Left lung (tissue), 10 donors: Measurements from ENCODE around the gene NEK7. TPM values are rescaled to one million over a fixed set of nuclear protein-coding genes. Genes with fewer than 3 reads are reported as not detected.
A peak's percentile ranks its signal among the peaks of the same experiment; 100 is the strongest.

ENCODE experiments used
- ATAC-seq: fragments of 200-7000 bp; cut with Tn5 transposase; one replicate; pipeline ENCODE4 v1.9.1; 2020; ENCODE audit warnings: moderate library complexity
- DNase-seq, 4 donors: peaks; one replicate each; pipeline ENCODE4 v3.0.0-alpha.2; 2013 to 2020
- H3K27ac ChIP-seq, 2 donors: fragments of 200-600 bp; sonication (generic) in 1 of 2; one replicate each; pipeline versions ENCODE4 v1.5.0 to v1.8.0; 2020 to 2021
- H3K27me3 ChIP-seq, 2 donors: fragments of 200-600 bp; sonication (generic) in 1 of 2; one replicate each; pipeline versions ENCODE4 v1.5.0 to v1.8.0; 2020 to 2021
- H3K36me3 ChIP-seq, 2 donors: fragments of 200-600 bp; sonication (generic) in 1 of 2; one replicate each; pipeline versions ENCODE4 v1.5.0 to v1.8.0; 2020 to 2021
- H3K4me1 ChIP-seq, 2 donors: fragments of 200-600 bp; one replicate each; pipeline ENCODE4 v1.8.0; 2021
- H3K4me3 ChIP-seq, 2 donors: fragments of 200-600 bp; sonication (generic) in 1 of 2; one replicate each; pipeline versions ENCODE4 v1.5.0 to v1.8.0; 2020 to 2021; ENCODE audit warnings: mild to moderate bottlenecking in 1 of 2
- H3K9me3 ChIP-seq, 2 donors: fragments of 200-600 bp; sonication (generic) in 1 of 2; one replicate each; pipeline versions ENCODE4 v1.5.0 to v1.8.0; 2020 to 2021
- CTCF ChIP-seq, 2 donors: fragments of 200-600 bp; sonication (generic) in 1 of 2; IDR thresholded peaks; one replicate each; pipeline versions ENCODE4 v1.5.0 to v1.8.0; 2021; ENCODE audit warnings: antibody characterized with exemption in 2 of 2
- intact Hi-C, 2 donors: fragments of 100-400 bp; cut with DNase I; formaldehyde crosslinking; loops; one replicate each; pipeline versions ENCODE4 v1.11.2 to v1.14.2; 2022
- polyA plus RNA-seq, 6 donors: library from polyadenylated mRNA; unstranded; fragments of 120-200 nt; gene quantifications; one replicate each; pipeline ENCODE4 v1.2.1, GENCODE V29; 2013; ENCODE audit not compliant: insufficient read length in 6 of 6
- total RNA-seq, 2 donors: library from RNA; stranded (reverse); fragmentation: NEBNext Ultra II Directional; extraction: Animal tissue kit (Norgen Biotek cat#: 25700); gene quantifications; one replicate each; pipeline ENCODE4 v1.2.1, GENCODE V29; 2021
- donor health status: DM: no; HTN: yes; CAD: no.
- donor health status: DM: no; HTN: no; CAD: no.

The NEK7 gene
- total and polyA plus RNA-seq, 8 donors: 66.9 to 102 (median 76.1) TPM

DNA sequence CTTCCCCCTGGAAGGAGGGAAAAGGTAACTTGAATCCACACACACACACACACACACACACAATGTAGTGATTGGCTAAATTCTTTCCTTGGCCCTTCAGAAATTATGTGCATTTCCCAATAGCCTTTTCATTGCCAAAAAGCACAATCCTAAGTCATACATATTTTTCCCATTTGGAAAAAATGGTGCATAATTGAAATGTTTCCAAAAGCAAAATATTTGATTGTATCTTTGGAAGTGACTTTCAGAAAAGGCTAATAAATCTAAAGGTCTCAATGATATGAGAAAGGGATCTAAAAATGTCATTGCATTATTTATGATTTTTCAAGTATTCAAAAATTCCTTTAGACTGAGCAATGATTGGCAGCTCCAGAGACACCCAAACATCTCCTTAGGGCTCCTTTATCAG lies 43.5 kb upstream of the NEK7 start:
- no peak for ATAC-seq
- intact Hi-C loops: no loop called here
- no peak overlapping the region for H3K4me3 ChIP-seq

GRCh38 chr1:198116069-198116468 lies 40.7 kb upstream of the NEK7 start:
- DNase-seq (no peak), ATAC-seq (no peak)
- intact Hi-C loops: no loop called here

More for the DNA sequence above, 43.5 kb upstream of the NEK7 start:
- TF ChIP-seq CTCF (IDR thresholded peaks at IDR 0.05): no peak
- H3K9me3 ChIP-seq: no peaks in the 10 kb centered on the region
- H3K27ac ChIP-seq: no peak overlapping the region
- no peaks in the 10 kb centered on the region for H3K4me1 ChIP-seq
- H3K27me3 ChIP-seq: no peaks in the 10 kb centered on the region
- DNase-seq: no peak
- no peaks in the 10 kb centered on the region for H3K36me3 ChIP-seq

DNA sequence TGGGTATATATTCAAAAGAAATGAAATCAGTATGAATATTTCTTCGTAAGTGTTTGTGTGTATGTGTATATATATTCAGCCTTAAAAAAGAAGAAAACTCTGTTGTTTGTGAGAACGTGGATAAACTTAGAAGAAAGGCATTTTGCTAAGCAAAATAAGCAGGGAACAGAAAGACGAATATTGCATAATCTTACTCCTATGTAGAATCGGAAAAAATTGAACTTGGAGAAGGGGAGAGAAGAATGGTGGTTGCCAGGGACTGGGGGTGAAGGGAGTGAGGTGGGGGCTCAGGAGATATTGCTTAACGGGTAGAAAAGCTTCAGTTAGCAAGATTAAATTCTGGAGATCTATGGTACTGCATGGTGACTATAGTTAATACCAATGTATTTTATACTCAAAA lies 40.3 kb upstream of the NEK7 start:
- Histone ChIP-seq H3K9me3 (no peaks in the 10 kb centered on the region), H3K27me3 (no peaks in the 10 kb centered on the region), H3K36me3 (no peaks in the 10 kb centered on the region), H3K27ac (no peak overlapping the region), H3K4me3 (no peak overlapping the region), H3K4me1 (no peaks in the 10 kb centered on the region)
- intact Hi-C loops: no loop called here
- no peak for TF ChIP-seq CTCF (IDR thresholded peaks at IDR 0.05)
- ATAC-seq: no peak
- no peak for DNase-seq

More at GRCh38 chr1:198116069-198116468, 40.7 kb upstream of the NEK7 start:
- H3K4me1 ChIP-seq: no peaks in the 10 kb centered on the region
- no peaks in the 10 kb centered on the region for H3K27me3 ChIP-seq
- no peaks in the 10 kb centered on the region for H3K9me3 ChIP-seq
- no peak overlapping the region for H3K27ac ChIP-seq
- no peak for TF ChIP-seq CTCF (IDR thresholded peaks at IDR 0.05)
- no peak overlapping the region for H3K4me3 ChIP-seq
- H3K36me3 ChIP-seq: no peaks in the 10 kb centered on the region

DNA sequence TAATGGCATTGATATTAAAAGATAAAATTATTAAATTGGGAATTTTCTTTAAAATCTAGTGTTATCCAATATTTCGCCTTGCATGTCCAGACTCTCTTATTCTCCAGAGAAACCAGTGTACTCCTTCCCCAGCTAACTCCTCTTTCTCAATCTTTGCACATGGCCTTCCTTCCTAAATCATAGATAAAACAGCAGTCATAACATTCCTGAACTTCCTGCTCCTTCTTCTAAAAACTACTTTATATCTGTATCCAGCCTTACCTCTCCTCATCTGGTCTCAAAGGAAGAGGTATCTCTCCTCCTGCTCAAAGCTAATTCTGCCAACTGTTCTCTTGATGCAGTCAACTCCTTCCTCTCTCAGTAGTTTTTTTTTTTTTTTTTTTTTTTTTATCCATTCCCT lies 39.5 kb upstream of the NEK7 start:
- DNase-seq (no peak), ATAC-seq (no peak)
- no peak overlapping the region for H3K27ac ChIP-seq
- TF ChIP-seq CTCF (IDR thresholded peaks at IDR 0.05): no peak
- H3K4me1 ChIP-seq: no peaks in the 10 kb centered on the region
- no peaks in the 10 kb centered on the region for H3K9me3 ChIP-seq
- H3K27me3 ChIP-seq: no peaks in the 10 kb centered on the region
- H3K36me3 ChIP-seq: no peaks in the 10 kb centered on the region
- intact Hi-C loops: no loop called here
- H3K4me3 ChIP-seq: no peak overlapping the region

- no peak for TF ChIP-seq CTCF (IDR thresholded peaks at IDR 0.05)
- intact Hi-C loops: no loop called here
- Histone ChIP-seq H3K4me3 (no peak overlapping the region), H3K27ac (no peak overlapping the region), H3K9me3 (no peaks in the 10 kb centered on the region), H3K4me1 (no peaks in the 10 kb centered on the region), H3K36me3 (no peaks in the 10 kb centered on the region), H3K27me3 (no peaks in the 10 kb centered on the region)
- ATAC-seq (peak; percentile 57), DNase-seq (peak in 3 of 4 donors; percentile 37 to 72 (median 42))
Measured at GRCh38 chr1:198118134-198118533, 38.7 kb upstream of the NEK7 start.
